NK-92 treated with Interleukin-12 subunit alpha and Interleukin-12 subunit beta, amount 100 ng/mL, for 24 hours (cell line): ENCODE data around the gene NR1H3.
A peak's percentile ranks its signal among the peaks of the same experiment; 100 is the strongest.

ENCODE experiments used
- DNase-seq: peaks from one replicate; lab custom pipeline; 2025; lab: John Stamatoyannopoulos, UW

NR1H3 gene

GRCh38 chr11:47244448-47245350, 13.1 kb upstream of the NR1H3 start:
- DNase-seq: no peak

- DNase-seq: no peak
These were observed 12.0 kb upstream of the NR1H3 start for GRCh38 chr11:47245611-47246357.

GRCh38 chr11:47247502-47247901, 10.3 kb upstream of the NR1H3 start:
- no peak for DNase-seq

GRCh38 chr11:47248304-47248663, 9.5 kb upstream of the NR1H3 start:
- DNase-seq: no peak

GRCh38 chr11:47248664-47249377, 9.0 kb upstream of the NR1H3 start, which contains the start of gene ACP2:
TSS of gene ACP2 (minus strand) at chr11:47248814. CDS start at chr11:47248789, 25 bp downstream.
- peak; percentile 79 for DNase-seq

- no peak for DNase-seq
These were observed 8.4 kb upstream of the NR1H3 start for GRCh38 chr11:47249378-47249715.

- DNase-seq: no peak
These were observed 6.0 kb upstream of the NR1H3 start for GRCh38 chr11:47251751-47252150.

- no peak for DNase-seq
These were observed 4.1 kb upstream of the NR1H3 start for GRCh38 chr11:47253660-47254059.

GRCh38 chr11:47254386-47254785, 3.4 kb upstream of the NR1H3 start:
- no peak for DNase-seq

GRCh38 chr11:47256374-47256773, 1.4 kb upstream of the NR1H3 start:
- DNase-seq: no peak

GRCh38 chr11:47257177-47257516, 649 bp upstream of the NR1H3 start:
- DNase-seq: no peak

GRCh38 chr11:47258317-47258902, 614 bp downstream of the NR1H3 start:
- no peak for DNase-seq

GRCh38 chr11:47259232-47259977, 1.6 kb downstream of the NR1H3 start:
- no peak for DNase-seq

- no peak for DNase-seq
These were observed 2.6 kb downstream of the NR1H3 start for GRCh38 chr11:47260366-47260765.

GRCh38 chr11:47261291-47261800, 3.5 kb downstream of the NR1H3 start:
- DNase-seq: no peak

- no peak for DNase-seq
These were observed 6.3 kb downstream of the NR1H3 start for GRCh38 chr11:47264119-47264518.

- DNase-seq: no peak
These were observed 6.7 kb downstream of the NR1H3 start for GRCh38 chr11:47264521-47264920.

GRCh38 chr11:47267876-47268275, 10.1 kb downstream of the NR1H3 start:
- no peak for DNase-seq

- DNase-seq: no peak
These were observed 10.7 kb downstream of the NR1H3 start for GRCh38 chr11:47268448-47269001.

- peak; percentile 86 for DNase-seq
These were observed 11.4 kb downstream of the NR1H3 start for GRCh38 chr11:47269002-47269828.
